GM12878 (cell line): ENCODE data around the gene KCNJ14. TPM values are rescaled to one million over a fixed set of nuclear protein-coding genes. Genes with fewer than 3 reads are reported as not detected.

Experiments used
- BHLHE40 ChIP-seq, 2 experiments: fragments of 450-650 bp in 1 of 2; IDR thresholded peaks; 2 replicates each; pipeline ENCODE4 v1.6.1; 2011 to 2017; ENCODE audit warnings: low read depth in 2 of 2, borderline replicate concordance in 1 of 2, improper control_type of control experiment in 1 of 2, low read length in 1 of 2, mild to moderate bottlenecking in 1 of 2
- BRCA1 ChIP-seq: IDR thresholded peaks from 2 replicates; pipeline ENCODE4 v1.6.1; 2011; ENCODE audit warnings: low read depth, low read length, improper control_type of control experiment
- CEBPB ChIP-seq, 2 experiments: fragments of 150-350 bp in 1 of 2; IDR thresholded peaks; 2 replicates each; pipeline ENCODE4 v1.6.1; 2012 to 2014; ENCODE audit warnings: low read depth in 2 of 2, low read length in 2 of 2, borderline replicate concordance in 1 of 2, inconsistent platforms in 1 of 2
- EGR1 ChIP-seq, 2 experiments: IDR thresholded peaks; 1 replicate in 1 of 2; 2 replicates in 1 of 2; pipeline ENCODE4 v1.6.1; 2011 to 2012; ENCODE audit warnings: low read depth in 2 of 2, low read length in 2 of 2, borderline replicate concordance in 1 of 2, mild to moderate bottlenecking in 1 of 2, moderate library complexity in 1 of 2
- ESRRA ChIP-seq: IDR thresholded peaks from 2 replicates; pipeline ENCODE4 v1.6.1; 2012; ENCODE audit warnings: mild to moderate bottlenecking, low read length, improper control_type of control experiment
- KDM1A ChIP-seq: fragments of 200-600 bp; sonication (generic); IDR thresholded peaks from 2 replicates; pipeline ENCODE4 v1.6.1; 2016; ENCODE audit warnings: borderline replicate concordance
- MXI1 ChIP-seq: fragments of 150-350 bp; IDR thresholded peaks from 2 replicates; pipeline ENCODE4 v1.6.1; 2011; ENCODE audit warnings: low read depth, mild to moderate bottlenecking, inconsistent platforms, low read length, improper control_type of control experiment
- NRF1 ChIP-seq: conservative IDR thresholded peaks from 2 replicates; pipeline ENCODE4 v1.6.1; 2011; ENCODE audit warnings: mild to moderate bottlenecking, low read depth, low read length, improper control_type of control experiment
- RAD21 ChIP-seq: IDR thresholded peaks from 2 replicates; pipeline ENCODE4 v1.6.1; 2011; ENCODE audit warnings: mild to moderate bottlenecking, low read depth, low read length, moderate library complexity; ENCODE audit not compliant: insufficient read depth
- RCOR1 ChIP-seq: conservative IDR thresholded peaks from 2 replicates; pipeline ENCODE4 v1.6.1; 2012; ENCODE audit warnings: low read depth, low read length, improper control_type of control experiment
- SIX5 ChIP-seq: IDR thresholded peaks from 2 replicates; pipeline ENCODE4 v1.6.1; 2011; ENCODE audit warnings: mild to moderate bottlenecking, low read depth, low read length, moderate library complexity; ENCODE audit not compliant: severe bottlenecking
- SPI1 ChIP-seq: IDR thresholded peaks from 2 replicates; pipeline ENCODE4 v1.6.1; 2011; ENCODE audit warnings: low read depth, mild to moderate bottlenecking, low read length, moderate library complexity, borderline replicate concordance; ENCODE audit not compliant: insufficient read depth
- TAF1 ChIP-seq: IDR thresholded peaks from 2 replicates; pipeline ENCODE4 v1.6.1; 2011; ENCODE audit warnings: mild to moderate bottlenecking, low read depth, low read length, borderline replicate concordance
- TCF12 ChIP-seq: IDR thresholded peaks from 2 replicates; pipeline ENCODE4 v1.6.1; 2011; ENCODE audit warnings: low read depth, mild to moderate bottlenecking, low read length
- WRNIP1 ChIP-seq: IDR thresholded peaks from 2 replicates; pipeline ENCODE4 v1.6.1; 2011; ENCODE audit warnings: low read depth, low read length, improper control_type of control experiment, borderline replicate concordance
- YBX1 ChIP-seq: fragments of 450-650 bp; IDR thresholded peaks from 2 replicates; pipeline ENCODE4 v1.6.1; 2016; ENCODE audit warnings: antibody characterized with exemption
- ZSCAN29 ChIP-seq: fragments of 450-650 bp; IDR thresholded peaks from 2 replicates; pipeline ENCODE4 v1.6.1; 2017; ENCODE audit warnings: mild to moderate bottlenecking, moderate library complexity
- polyA plus RNA-seq, 11 experiments: library from polyadenylated mRNA; depleted of rRNA in 4 of 11; unstranded in 6 of 11; stranded (reverse) in 5 of 11; fragments of >200 nt; fragmentation: Nextera tagmentation in 4 of 11; fragmentation: Illumina TruSeq in 1 of 11; extraction: Ambion mirVana in 4 of 11; extraction: Trizol in 1 of 11; gene quantifications; 1 replicate in 1 of 11; 2 replicates in 10 of 11; pipeline versions ENCODE4 v1.2.1 to v1.2.3, GENCODE V29; 2011 to 2016; ENCODE audit warnings: inconsistent platforms in 2 of 11, missing spikeins in 2 of 11, low read depth in 1 of 11
- total RNA-seq, 4 experiments: library from RNA; depleted of rRNA in 3 of 4; stranded (reverse); fragments of >200 nt in 3 of 4; fragmentation: Illumina TruSeq in 1 of 4; extraction: Trizol in 1 of 4; gene quantifications; 2 replicates each; pipeline versions ENCODE4 v1.2.1 to v1.2.3, GENCODE V29; 2013 to 2021
- TF ChIP-seq, protein P1 (sequence below): fragments of 450-650 bp; formaldehyde crosslinking; IDR thresholded peaks from 2 replicates; pipeline ENCODE4 v1.4.0; 2020; ENCODE audit warnings: mild to moderate bottlenecking, moderate library complexity
- TF ChIP-seq, protein P2 (sequence below): fragments of 450-650 bp; IDR thresholded peaks from 2 replicates; pipeline ENCODE4 v1.6.1; 2017; ENCODE audit warnings: mild to moderate bottlenecking, low read depth, inconsistent platforms; ENCODE audit not compliant: poor library complexity, severe bottlenecking
- TF ChIP-seq, protein P3 (sequence below): fragments of 450-650 bp; IDR thresholded peaks from 2 replicates; pipeline ENCODE4 v1.6.1; 2017; ENCODE audit warnings: antibody characterized with exemption, mild to moderate bottlenecking, moderate library complexity

The KCNJ14 gene
- total and polyA plus RNA-seq, 10 of the 15 experiments (the other 5 are each of a cell fraction or from before 2014, with no cell fraction given) = 0.24 to 1.4 (median 0.42) TPM

DNA sequence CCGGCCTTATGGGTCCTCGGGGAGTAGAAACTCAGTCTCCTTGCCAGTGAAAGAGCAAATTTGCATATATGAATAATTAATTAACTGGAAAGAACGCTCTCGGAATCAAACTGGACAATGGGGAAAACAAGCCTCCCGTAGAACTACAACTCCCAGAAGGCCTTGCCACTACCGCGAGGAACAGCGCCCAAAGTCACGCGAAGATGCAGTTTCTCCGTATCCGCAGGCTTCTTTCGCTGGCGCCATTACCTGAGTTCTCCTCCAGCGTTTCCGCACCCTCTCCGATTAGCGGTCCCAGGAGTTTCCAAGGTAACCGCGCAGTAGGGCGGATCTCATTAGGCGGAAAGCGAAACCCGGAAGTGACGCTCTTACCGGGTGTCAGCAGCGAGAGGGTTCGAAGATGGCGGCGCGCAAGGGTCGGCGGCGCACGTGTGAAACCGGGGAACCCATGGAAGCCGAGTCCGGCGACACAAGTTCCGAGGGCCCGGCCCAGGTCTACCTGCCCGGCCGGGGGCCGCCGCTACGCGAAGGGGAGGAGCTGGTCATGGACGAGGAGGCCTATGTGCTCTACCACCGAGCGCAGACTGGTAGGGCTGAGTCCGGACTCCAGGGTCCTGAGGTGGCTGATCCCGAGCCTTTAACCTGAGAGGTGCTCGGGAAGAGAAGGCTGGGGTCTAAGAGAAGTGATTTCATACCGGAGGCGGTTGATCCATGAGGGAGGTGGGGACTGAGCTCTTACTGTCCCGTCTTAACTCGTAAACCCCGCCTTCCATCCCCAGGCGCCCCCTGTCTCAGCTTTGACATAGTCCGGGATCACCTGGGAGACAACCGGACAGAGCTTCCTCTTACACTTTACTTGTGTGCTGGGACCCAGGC is 9.5 kb upstream of the KCNJ14 start, which contains the start of gene GRWD1 (continued):
- TF ChIP-seq, protein P1, sequence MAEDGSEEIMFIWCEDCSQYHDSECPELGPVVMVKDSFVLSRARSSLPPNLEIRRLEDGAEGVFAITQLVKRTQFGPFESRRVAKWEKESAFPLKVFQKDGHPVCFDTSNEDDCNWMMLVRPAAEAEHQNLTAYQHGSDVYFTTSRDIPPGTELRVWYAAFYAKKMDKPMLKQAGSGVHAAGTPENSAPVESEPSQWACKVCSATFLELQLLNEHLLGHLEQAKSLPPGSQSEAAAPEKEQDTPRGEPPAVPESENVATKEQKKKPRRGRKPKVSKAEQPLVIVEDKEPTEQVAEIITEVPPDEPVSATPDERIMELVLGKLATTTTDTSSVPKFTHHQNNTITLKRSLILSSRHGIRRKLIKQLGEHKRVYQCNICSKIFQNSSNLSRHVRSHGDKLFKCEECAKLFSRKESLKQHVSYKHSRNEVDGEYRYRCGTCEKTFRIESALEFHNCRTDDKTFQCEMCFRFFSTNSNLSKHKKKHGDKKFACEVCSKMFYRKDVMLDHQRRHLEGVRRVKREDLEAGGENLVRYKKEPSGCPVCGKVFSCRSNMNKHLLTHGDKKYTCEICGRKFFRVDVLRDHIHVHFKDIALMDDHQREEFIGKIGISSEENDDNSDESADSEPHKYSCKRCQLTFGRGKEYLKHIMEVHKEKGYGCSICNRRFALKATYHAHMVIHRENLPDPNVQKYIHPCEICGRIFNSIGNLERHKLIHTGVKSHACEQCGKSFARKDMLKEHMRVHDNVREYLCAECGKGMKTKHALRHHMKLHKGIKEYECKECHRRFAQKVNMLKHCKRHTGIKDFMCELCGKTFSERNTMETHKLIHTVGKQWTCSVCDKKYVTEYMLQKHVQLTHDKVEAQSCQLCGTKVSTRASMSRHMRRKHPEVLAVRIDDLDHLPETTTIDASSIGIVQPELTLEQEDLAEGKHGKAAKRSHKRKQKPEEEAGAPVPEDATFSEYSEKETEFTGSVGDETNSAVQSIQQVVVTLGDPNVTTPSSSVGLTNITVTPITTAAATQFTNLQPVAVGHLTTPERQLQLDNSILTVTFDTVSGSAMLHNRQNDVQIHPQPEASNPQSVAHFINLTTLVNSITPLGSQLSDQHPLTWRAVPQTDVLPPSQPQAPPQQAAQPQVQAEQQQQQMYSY (CRISPR knock-in tag) = no peak
- no peak for TF ChIP-seq ZSCAN29
- no peak for TF ChIP-seq YBX1
- no peak for TF ChIP-seq NRF1
- peak; percentile 85 for TF ChIP-seq BRCA1
- TF ChIP-seq RCOR1 = peak; percentile 94
- TF ChIP-seq TAF1 = peak; percentile 81; the same call in 1 of the 2 replicates
- no peak for TF ChIP-seq TCF12
- peak in 1 of 2 experiments; percentile 31; a peak in 1 of 3 replicates for TF ChIP-seq EGR1 (IDR thresholded peaks at IDR 0.05; ENCODE audit: borderline replicate concordance in 1 of 2, low read depth in 2 of 2, low read length in 2 of 2)
- no peak for TF ChIP-seq KDM1A
- TF ChIP-seq WRNIP1 = no peak
- peak; percentile 51 for TF ChIP-seq SPI1
- TF ChIP-seq, protein P2, sequence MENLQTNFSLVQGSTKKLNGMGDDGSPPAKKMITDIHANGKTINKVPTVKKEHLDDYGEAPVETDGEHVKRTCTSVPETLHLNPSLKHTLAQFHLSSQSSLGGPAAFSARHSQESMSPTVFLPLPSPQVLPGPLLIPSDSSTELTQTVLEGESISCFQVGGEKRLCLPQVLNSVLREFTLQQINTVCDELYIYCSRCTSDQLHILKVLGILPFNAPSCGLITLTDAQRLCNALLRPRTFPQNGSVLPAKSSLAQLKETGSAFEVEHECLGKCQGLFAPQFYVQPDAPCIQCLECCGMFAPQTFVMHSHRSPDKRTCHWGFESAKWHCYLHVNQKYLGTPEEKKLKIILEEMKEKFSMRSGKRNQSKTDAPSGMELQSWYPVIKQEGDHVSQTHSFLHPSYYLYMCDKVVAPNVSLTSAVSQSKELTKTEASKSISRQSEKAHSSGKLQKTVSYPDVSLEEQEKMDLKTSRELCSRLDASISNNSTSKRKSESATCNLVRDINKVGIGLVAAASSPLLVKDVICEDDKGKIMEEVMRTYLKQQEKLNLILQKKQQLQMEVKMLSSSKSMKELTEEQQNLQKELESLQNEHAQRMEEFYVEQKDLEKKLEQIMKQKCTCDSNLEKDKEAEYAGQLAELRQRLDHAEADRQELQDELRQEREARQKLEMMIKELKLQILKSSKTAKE = no peak
- TF ChIP-seq SIX5 = peak; percentile 86
- no peak for TF ChIP-seq CEBPB (IDR thresholded peaks at IDR 0.05; ENCODE audit: borderline replicate concordance in 1 of 2, low read depth in 2 of 2, low read length in 2 of 2)
- TF ChIP-seq RAD21 = no peak
- TF ChIP-seq MXI1 = peak; percentile 100
- TF ChIP-seq, protein P3, sequence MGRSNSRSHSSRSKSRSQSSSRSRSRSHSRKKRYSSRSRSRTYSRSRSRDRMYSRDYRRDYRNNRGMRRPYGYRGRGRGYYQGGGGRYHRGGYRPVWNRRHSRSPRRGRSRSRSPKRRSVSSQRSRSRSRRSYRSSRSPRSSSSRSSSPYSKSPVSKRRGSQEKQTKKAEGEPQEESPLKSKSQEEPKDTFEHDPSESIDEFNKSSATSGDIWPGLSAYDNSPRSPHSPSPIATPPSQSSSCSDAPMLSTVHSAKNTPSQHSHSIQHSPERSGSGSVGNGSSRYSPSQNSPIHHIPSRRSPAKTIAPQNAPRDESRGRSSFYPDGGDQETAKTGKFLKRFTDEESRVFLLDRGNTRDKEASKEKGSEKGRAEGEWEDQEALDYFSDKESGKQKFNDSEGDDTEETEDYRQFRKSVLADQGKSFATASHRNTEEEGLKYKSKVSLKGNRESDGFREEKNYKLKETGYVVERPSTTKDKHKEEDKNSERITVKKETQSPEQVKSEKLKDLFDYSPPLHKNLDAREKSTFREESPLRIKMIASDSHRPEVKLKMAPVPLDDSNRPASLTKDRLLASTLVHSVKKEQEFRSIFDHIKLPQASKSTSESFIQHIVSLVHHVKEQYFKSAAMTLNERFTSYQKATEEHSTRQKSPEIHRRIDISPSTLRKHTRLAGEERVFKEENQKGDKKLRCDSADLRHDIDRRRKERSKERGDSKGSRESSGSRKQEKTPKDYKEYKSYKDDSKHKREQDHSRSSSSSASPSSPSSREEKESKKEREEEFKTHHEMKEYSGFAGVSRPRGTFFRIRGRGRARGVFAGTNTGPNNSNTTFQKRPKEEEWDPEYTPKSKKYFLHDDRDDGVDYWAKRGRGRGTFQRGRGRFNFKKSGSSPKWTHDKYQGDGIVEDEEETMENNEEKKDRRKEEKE = no peak
- peak; percentile 90 to 96 for TF ChIP-seq BHLHE40 (IDR thresholded peaks at IDR 0.05; ENCODE audit: borderline replicate concordance in 1 of 2, low read depth in 2 of 2, low read length in 1 of 2)
- TF ChIP-seq ESRRA = no peak
